ENCODE results near the gene NHSL2. TPM values are rescaled to one million over a fixed set of nuclear protein-coding genes. Genes with fewer than 3 reads are reported as not detected.

Gene NHSL2
- total and polyA plus RNA-seq, 7 donors, result 0.30 to 4.4 (median 1.9) TPM

GRCh38 chrX:72083291-72083690 is 172.6 kb downstream of the NHSL2 start:
- Histone ChIP-seq H3K27me3 (ENCODE audit: insufficient read depth in 3 of 3, low read length in 2 of 3) (peaks cover 0 to 23% (median 0%) of the 10 kb centered on the region in 3 donors), H3K4me1 (no peaks in the 10 kb centered on the region), H3K36me3 (ENCODE audit: insufficient read depth in 1 of 2, low read depth in 1 of 2) (no peaks in the 10 kb centered on the region), H3K27ac (no peak overlapping the region), H3K4me3 (no peak overlapping the region), H3K9me3 (no peaks in the 10 kb centered on the region)
- ATAC-seq (no peak), DNase-seq (no peak)
- 73 to 94% (median 94%) methylated on average over 2 of the region's 2 CpGs for WGBS, 3 donors
- no peak for TF ChIP-seq CTCF (IDR thresholded peaks at IDR 0.05)
- intact Hi-C loops (cut with DNase I), result no loop called here

- intact Hi-C loops (cut with DNase I), result no loop called here
- no peak overlapping the region for H3K27ac ChIP-seq
- no peaks in the 10 kb centered on the region for H3K36me3 ChIP-seq (ENCODE audit: insufficient read depth in 1 of 2, low read depth in 1 of 2)
- no peak overlapping the region for H3K4me3 ChIP-seq
- no peaks in the 10 kb centered on the region for H3K9me3 ChIP-seq
- TF ChIP-seq CTCF (IDR thresholded peaks at IDR 0.05), result no peak
- no peak for DNase-seq
- peaks cover 0 to 16% (median 0%) of the 10 kb centered on the region in 3 donors for H3K27me3 ChIP-seq (ENCODE audit: insufficient read depth in 3 of 3, low read length in 2 of 3)
- no peaks in the 10 kb centered on the region for H3K4me1 ChIP-seq
- no peak for ATAC-seq
- whole genome bisulfite sequencing, 3 donors, result 72 to 89% methylated on average over 1 of the region's 1 CpG; no CpG with 5 or more reads in 1 of the 3 donors
Observed at GRCh38 chrX:72084114-72084513, 173.5 kb downstream of the NHSL2 start.

- WGBS, 3 donors, result 89 to 100% (median 98%) methylated on average over 1 of the region's 1 CpG
- DNase-seq (no peak), ATAC-seq (no peak)
- Histone ChIP-seq H3K27me3 (ENCODE audit: insufficient read depth in 3 of 3, low read length in 2 of 3) (peaks cover 0 to 10% (median 0%) of the 10 kb centered on the region in 3 donors), H3K4me3 (no peak overlapping the region), H3K9me3 (no peaks in the 10 kb centered on the region), H3K4me1 (no peaks in the 10 kb centered on the region), H3K27ac (no peak overlapping the region), H3K36me3 (ENCODE audit: insufficient read depth in 1 of 2, low read depth in 1 of 2) (no peaks in the 10 kb centered on the region)
- intact Hi-C loops (cut with DNase I), result no loop called here
- TF ChIP-seq CTCF (IDR thresholded peaks at IDR 0.05), result no peak
Observed at GRCh38 chrX:72086995-72087394, 176.3 kb downstream of the NHSL2 start.

GRCh38 chrX:72088761-72089160 is 178.1 kb downstream of the NHSL2 start:
- ATAC-seq (no peak), DNase-seq (no peak)
- Histone ChIP-seq H3K9me3 (no peaks in the 10 kb centered on the region), H3K4me3 (no peak overlapping the region), H3K4me1 (no peaks in the 10 kb centered on the region), H3K27me3 (ENCODE audit: insufficient read depth in 3 of 3, low read length in 2 of 3) (peaks cover 0 to 19% (median 0%) of the 10 kb centered on the region in 3 donors), H3K27ac (no peak overlapping the region), H3K36me3 (ENCODE audit: insufficient read depth in 1 of 2, low read depth in 1 of 2) (no peaks in the 10 kb centered on the region)
- TF ChIP-seq CTCF (IDR thresholded peaks at IDR 0.05), result no peak
- intact Hi-C loops (cut with DNase I), result no loop called here
- WGBS, 3 donors, result 49 to 63% (median 61%) methylated on average over 6 of the region's 6 CpGs

GRCh38 chrX:72089254-72089653 is 178.6 kb downstream of the NHSL2 start:
- Histone ChIP-seq H3K9me3 (no peaks in the 10 kb centered on the region), H3K27ac (no peak overlapping the region), H3K27me3 (ENCODE audit: insufficient read depth in 3 of 3, low read length in 2 of 3) (peaks cover 0 to 24% (median 0%) of the 10 kb centered on the region in 3 donors), H3K4me3 (no peak overlapping the region), H3K36me3 (ENCODE audit: insufficient read depth in 1 of 2, low read depth in 1 of 2) (no peaks in the 10 kb centered on the region), H3K4me1 (no peaks in the 10 kb centered on the region)
- WGBS, 3 donors, result 46 to 62% (median 52%) methylated on average over 3 of the region's 3 CpGs
- DNase-seq (no peak), ATAC-seq (no peak)
- intact Hi-C loops (cut with DNase I), result no loop called here
- TF ChIP-seq CTCF (IDR thresholded peaks at IDR 0.05), result no peak
